ENCODE data around the gene EZH2. TPM values are rescaled to one million over a fixed set of nuclear protein-coding genes. Genes with fewer than 3 reads are reported as not detected.

The EZH2 gene
- total RNA-seq, 4 donors from 2014 or later: 6.0 to 17.3 (median 7.2) TPM

DNA sequence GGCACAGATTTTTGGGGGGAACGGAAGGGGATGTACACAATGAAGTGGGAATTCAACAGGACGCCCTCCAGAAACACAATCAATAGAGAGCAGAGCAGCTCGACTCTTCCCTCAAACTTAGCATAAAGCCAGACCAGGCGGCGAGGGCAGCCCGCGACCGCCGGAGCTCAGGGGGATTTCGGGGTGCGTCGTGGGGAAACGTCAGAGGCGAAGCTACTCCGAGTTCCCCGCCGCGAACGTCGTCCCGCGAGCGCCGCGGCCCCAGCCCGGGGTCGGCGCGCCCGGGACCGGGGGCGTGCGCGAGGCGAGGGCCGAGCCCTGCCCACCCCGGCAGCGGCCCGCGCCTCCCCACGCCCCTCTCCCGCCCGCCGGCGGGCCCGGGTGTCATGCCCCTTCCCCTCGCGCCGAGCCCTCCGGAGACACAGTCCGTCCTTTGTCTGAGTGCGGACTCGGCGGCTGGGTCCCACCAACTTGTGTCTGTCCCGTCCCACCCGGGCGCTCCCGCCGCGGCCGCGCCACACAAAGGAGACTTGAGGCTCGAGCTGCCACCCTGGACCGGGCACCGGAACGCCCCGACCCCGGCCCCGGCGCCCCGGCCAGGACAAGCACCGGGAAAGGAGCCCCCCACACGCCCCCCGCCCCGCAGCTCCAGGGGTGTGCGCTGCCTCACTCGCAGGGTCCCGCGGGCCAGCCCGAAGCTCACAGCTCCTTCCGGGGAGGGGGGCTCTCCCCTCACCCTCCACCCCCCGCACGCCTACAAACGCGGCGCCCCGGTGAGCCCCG is 634 bp downstream of the EZH2 start:
- in situ Hi-C loops (cut with MboI; ENCODE audit: low pct_ligation_motif_present in 1 of 4, low pct_unique_long_range_greater_than_20kb in 1 of 4, low sequenced_read_pairs in 3 of 4) (loop anchor here in 1 of 4 donors (10.0 kb wide), 1 partner anchor 81 kb away; no protein-coding TSS in a partner anchor), intact Hi-C loops (cut with DNase I; ENCODE audit: low total_unique reads) (loop anchor here (10.0 kb wide), 1 partner anchor 51 kb away; no protein-coding TSS in a partner anchor)
- Histone ChIP-seq H3K4me3 (peak overlapping the region; percentile 74 to 98 (median 92)), H3K36me3 (no peaks in the 10 kb centered on the region), H3K9me3 (no peaks in the 10 kb centered on the region), H3K27ac (peak overlapping the region; percentile 95 to 98 (median 96)), H3K27me3 (no peaks in the 10 kb centered on the region), H3K4me1 (peaks cover 0 to 16% (median 6%) of the 10 kb centered on the region in 4 donors)
- peak; percentile 41 for DNase-seq
- 0% methylated on average over 63 of the region's 88 CpGs; no CpG with 5 or more reads in 1 of the 2 donors for WGBS, 2 donors (ENCODE audit: low coverage in 1 of 2)
- no peak for TF ChIP-seq POLR2AphosphoS5 (IDR thresholded peaks at IDR 0.05)
- no peak for TF ChIP-seq POLR2A (IDR thresholded peaks at IDR 0.05)
- no peak for TF ChIP-seq EP300 (IDR thresholded peaks at IDR 0.05; ENCODE audit: low read depth)
- no peak for TF ChIP-seq CTCF (IDR thresholded peaks at IDR 0.05)

- Histone ChIP-seq H3K4me1 (peaks cover 0 to 16% (median 6%) of the 10 kb centered on the region in 4 donors), H3K27ac (peak overlapping the region; percentile 95 to 98 (median 96)), H3K27me3 (no peaks in the 10 kb centered on the region), H3K36me3 (no peaks in the 10 kb centered on the region), H3K4me3 (peak overlapping the region; percentile 40 to 98 (median 86)), H3K9me3 (no peaks in the 10 kb centered on the region)
- intact Hi-C loops (cut with DNase I; ENCODE audit: low total_unique reads): loop anchor here (10.0 kb wide), 1 partner anchor 52 kb away; no protein-coding TSS in a partner anchor
- in situ Hi-C loops (cut with MboI; ENCODE audit: low pct_ligation_motif_present in 1 of 4, low pct_unique_long_range_greater_than_20kb in 1 of 4, low sequenced_read_pairs in 3 of 4): loop anchor here in 1 of 4 donors (10.0 kb wide), 1 partner anchor 82 kb away; no protein-coding TSS in a partner anchor
- 0 to 1% methylated on average over 7 to 12 of the region's 12 CpGs for WGBS, 2 donors (ENCODE audit: low coverage in 1 of 2)
- TF ChIP-seq POLR2AphosphoS5 (IDR thresholded peaks at IDR 0.05): peak in 1 of 3 donors; percentile 68
- no peak for TF ChIP-seq CTCF (IDR thresholded peaks at IDR 0.05)
- DNase-seq: no peak
Observed at GRCh38 chr7:148882841-148883265, 1.2 kb downstream of the EZH2 start.

GRCh38 chr7:148882192-148882591 is 1.9 kb downstream of the EZH2 start:
- TF ChIP-seq EP300 (IDR thresholded peaks at IDR 0.05; ENCODE audit: low read depth) (no peak), POLR2A (IDR thresholded peaks at IDR 0.05) (no peak), CTCF (IDR thresholded peaks at IDR 0.05) (no peak), POLR2AphosphoS5 (IDR thresholded peaks at IDR 0.05) (no peak)
- no peak overlapping the region for H3K4me3 ChIP-seq

DNA sequence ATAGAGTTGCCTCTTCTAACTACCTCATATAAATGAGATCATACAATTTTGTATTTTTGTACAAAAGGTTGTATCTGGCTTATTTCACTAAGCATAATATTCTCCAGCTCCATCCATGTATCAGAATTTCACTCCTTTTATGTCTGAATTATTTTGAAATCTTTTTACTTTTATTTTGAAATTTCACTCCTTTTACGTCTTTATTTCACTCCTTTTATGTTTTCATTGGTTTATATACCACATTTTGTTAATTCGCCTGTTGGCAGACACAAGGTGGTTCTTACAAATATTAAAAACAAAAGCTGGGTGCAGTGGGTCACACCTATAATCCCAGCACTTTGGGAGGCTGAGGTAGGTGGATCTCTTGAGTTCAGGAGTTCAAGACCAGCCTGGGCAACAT is 5.8 kb downstream of the EZH2 start:
- Histone ChIP-seq H3K36me3 (no peaks in the 10 kb centered on the region), H3K9me3 (no peaks in the 10 kb centered on the region), H3K27ac (no peak overlapping the region), H3K27me3 (no peaks in the 10 kb centered on the region), H3K4me1 (peaks cover 0 to 11% (median 4%) of the 10 kb centered on the region in 4 donors), H3K4me3 (no peak overlapping the region)
- WGBS, 2 donors (ENCODE audit: low coverage in 1 of 2): 75 to 87% methylated on average over 2 of the region's 2 CpGs
- intact Hi-C loops (cut with DNase I; ENCODE audit: low total_unique reads) (no loop called here), in situ Hi-C loops (cut with MboI; ENCODE audit: low pct_ligation_motif_present in 1 of 4, low pct_unique_long_range_greater_than_20kb in 1 of 4, low sequenced_read_pairs in 3 of 4) (no loop called here)
- no peak for DNase-seq
- no peak for TF ChIP-seq POLR2A (IDR thresholded peaks at IDR 0.05)
- no peak for TF ChIP-seq CTCF (IDR thresholded peaks at IDR 0.05)
- TF ChIP-seq POLR2AphosphoS5 (IDR thresholded peaks at IDR 0.05): no peak
- no peak for TF ChIP-seq EP300 (IDR thresholded peaks at IDR 0.05; ENCODE audit: low read depth)

More at GRCh38 chr7:148882192-148882591, 1.9 kb downstream of the EZH2 start:
- DNase-seq: no peak
- no peak overlapping the region for H3K27ac ChIP-seq
- no peaks in the 10 kb centered on the region for H3K27me3 ChIP-seq
- H3K4me1 ChIP-seq: peaks cover 0 to 16% (median 6%) of the 10 kb centered on the region in 4 donors
- 28 to 38% methylated on average over 5 of the region's 5 CpGs for WGBS, 2 donors (ENCODE audit: low coverage in 1 of 2)
- intact Hi-C loops (cut with DNase I; ENCODE audit: low total_unique reads): loop anchor here (10.0 kb wide), 1 partner anchor 53 kb away; no protein-coding TSS in a partner anchor
- no peaks in the 10 kb centered on the region for H3K9me3 ChIP-seq
- no peaks in the 10 kb centered on the region for H3K36me3 ChIP-seq
- in situ Hi-C loops (cut with MboI; ENCODE audit: low pct_ligation_motif_present in 1 of 4, low pct_unique_long_range_greater_than_20kb in 1 of 4, low sequenced_read_pairs in 3 of 4): loop anchor here in 1 of 4 donors (10.0 kb wide), 1 partner anchor 83 kb away; no protein-coding TSS in a partner anchor

All from transverse colon (tissue), 4 donors.